Heart left ventricle (tissue), 16 donors: Measurements from ENCODE around the gene BPTF. TPM values are rescaled to one million over a fixed set of nuclear protein-coding genes. Genes with fewer than 3 reads are reported as not detected.
"Not testable (repeated sequence)": the region's sequence is repeated elsewhere in the genome, so short reads cannot be mapped to it uniquely, and the experiment has no call there.

Experiments
- ATAC-seq, 4 donors: fragments of 200-7000 bp; cut with Tn5 transposase; one replicate each; pipeline ENCODE4 v1.9.1; 2020 to 2022; ENCODE audit warnings: moderate library complexity in 4 of 4, mild to moderate bottlenecking in 3 of 4, moderate number of reproducible peaks in 1 of 4
- DNase-seq, 5 donors: peaks; one replicate each; pipeline ENCODE4 v3.0.0-alpha.2; 2020
- H3K27ac ChIP-seq, 12 donors: fragments of 200-600 bp; sonication (generic) in 4 of 12; one replicate each; pipeline versions ENCODE4 v1.5.0 to v1.8.0; 2016 to 2022; ENCODE audit warnings: mild to moderate bottlenecking in 2 of 12
- H3K27me3 ChIP-seq, 9 donors: fragments of 200-600 bp; sonication (generic) in 2 of 9; one replicate each; pipeline versions ENCODE4 v1.5.1 to v1.8.0; 2016 to 2022; ENCODE audit warnings: mild to moderate bottlenecking in 3 of 9
- H3K36me3 ChIP-seq, 9 donors: fragments of 200-600 bp; sonication (generic) in 2 of 9; one replicate each; pipeline versions ENCODE4 v1.5.0 to v1.8.0; 2018 to 2022; ENCODE audit warnings: mild to moderate bottlenecking in 2 of 9
- H3K4me1 ChIP-seq, 12 donors: fragments of 200-600 bp; sonication (generic) in 4 of 12; one replicate each; pipeline versions ENCODE4 v1.5.0 to v1.8.0; 2016 to 2022; ENCODE audit warnings: mild to moderate bottlenecking in 3 of 12
- H3K4me3 ChIP-seq, 12 donors: fragments of 200-600 bp; sonication (generic) in 4 of 12; one replicate each; pipeline versions ENCODE4 v1.5.0 to v1.8.0; 2017 to 2022; ENCODE audit warnings: mild to moderate bottlenecking in 9 of 12, moderate library complexity in 4 of 12
- H3K9me3 ChIP-seq, 12 donors: fragments of 200-600 bp; sonication (generic) in 4 of 12; one replicate each; pipeline versions ENCODE4 v1.5.0 to v1.8.0; 2016 to 2022; ENCODE audit warnings: mild to moderate bottlenecking in 1 of 12
- POLR2A ChIP-seq, 2 donors: fragments of 450-650 bp; IDR thresholded peaks; one replicate each; pipeline ENCODE4 v1.6.1; 2017; ENCODE audit warnings: antibody characterized with exemption in 2 of 2, mild to moderate bottlenecking in 2 of 2, moderate library complexity in 2 of 2
- WGBS, 4 donors: extraction: QIAGEN DNeasy Blood & Tissue Kit in 2 of 4; methylation state at CpG; one replicate each; pipeline versions ENCODE4 v1.1.5 to v1.1.7; 2013 to 2018; 5-methylcytosine and 5-hydroxymethylcytosine counted together
- intact Hi-C, 10 donors: fragments of 100-400 bp; cut with DNase I; formaldehyde crosslinking; loops; one replicate each; pipeline versions ENCODE4 v1.11.1 to v1.14.2; 2022
- polyA plus RNA-seq, 2 donors: library from polyadenylated mRNA; stranded (reverse); fragments of 200-250 nt; gene quantifications; one replicate each; pipeline ENCODE4 v1.2.3, GENCODE V29; 2013
- total RNA-seq, 9 donors: library from RNA; depleted of rRNA in 2 of 9; stranded (reverse); fragments of >200 nt in 2 of 9; fragmentation: NEBNext Ultra II Directional in 3 of 9; extraction: Animal tissue kit (Norgen Biotek cat#: 25700) in 3 of 9; gene quantifications; one replicate each; pipeline versions ENCODE4 v1.1.0 to v1.2.4, GENCODE V29; 2016 to 2023
- TF ChIP-seq, protein P1 (sequence below), 12 donors: fragments of 200-600 bp; sonication (generic) in 4 of 12; IDR thresholded peaks; one replicate each; pipeline versions ENCODE4 v1.5.0 to v1.8.0; 2018 to 2022; ENCODE audit warnings: antibody characterized with exemption in 12 of 12, mild to moderate bottlenecking in 5 of 12
- donor health status: ischemic (EF 13 %, LVEDD 7.1; RV severe dilation, severe dysfunction).
- donor health status: healthy with polysubstance abuse.
- donor health status: DM: no; HTN: yes; CAD: no.
- donor health status: DM: no; HTN: no; CAD: no.
- donor health status: ischemic (EF 25% LVEDD 6.9; RV normal size, moderate dysfunction).
- donor health status: ischemic (EF 25% LVEDD 5.7; RV mildly dilated, moderate dysfunction).
- donor health status: healthy.
- donor health status: DM: yes; HTN: yes; CAD: no.
- donor health status: ischemic (EF 35%, LVEDD 5.7; RV mildly dilated, moderate dysfunction).
- donor health status: nonischemic (EF 11% LVEDD 7.7; RV severe dilation, severe dysfunction).
- donor health status: DM: yes; HTN: yes; CAD: no.
- donor health status: PGD.
- donor health status: ischemic (EF 29% LVEDD 5.4; RV normal size, mild dysfunction).
- donor health status: nonischemic (EF 23%, LVEDD 6.1; RV moderate dilation, normal function).

BPTF gene
- total and polyA plus RNA-seq, 11 donors: 16.7 to 96.9 (median 65.5) TPM

- Histone ChIP-seq H3K4me1 (no peaks in the 10 kb centered on the region), H3K9me3 (no peaks in the 10 kb centered on the region), H3K36me3 (peaks cover 0 to 53% (median 41%) of the 10 kb centered on the region in 9 donors), H3K27ac (no peak overlapping the region), H3K27me3 (no peaks in the 10 kb centered on the region), H3K4me3 (no peak overlapping the region)
- ATAC-seq (no peak), DNase-seq (no peak)
- intact Hi-C loops: no loop called here
- 93 to 97% (median 93%) methylated on average over 2 of the region's 2 CpGs for WGBS, 4 donors
- no peak for TF ChIP-seq POLR2A (IDR thresholded peaks at IDR 0.05)
- TF ChIP-seq, protein P1, sequence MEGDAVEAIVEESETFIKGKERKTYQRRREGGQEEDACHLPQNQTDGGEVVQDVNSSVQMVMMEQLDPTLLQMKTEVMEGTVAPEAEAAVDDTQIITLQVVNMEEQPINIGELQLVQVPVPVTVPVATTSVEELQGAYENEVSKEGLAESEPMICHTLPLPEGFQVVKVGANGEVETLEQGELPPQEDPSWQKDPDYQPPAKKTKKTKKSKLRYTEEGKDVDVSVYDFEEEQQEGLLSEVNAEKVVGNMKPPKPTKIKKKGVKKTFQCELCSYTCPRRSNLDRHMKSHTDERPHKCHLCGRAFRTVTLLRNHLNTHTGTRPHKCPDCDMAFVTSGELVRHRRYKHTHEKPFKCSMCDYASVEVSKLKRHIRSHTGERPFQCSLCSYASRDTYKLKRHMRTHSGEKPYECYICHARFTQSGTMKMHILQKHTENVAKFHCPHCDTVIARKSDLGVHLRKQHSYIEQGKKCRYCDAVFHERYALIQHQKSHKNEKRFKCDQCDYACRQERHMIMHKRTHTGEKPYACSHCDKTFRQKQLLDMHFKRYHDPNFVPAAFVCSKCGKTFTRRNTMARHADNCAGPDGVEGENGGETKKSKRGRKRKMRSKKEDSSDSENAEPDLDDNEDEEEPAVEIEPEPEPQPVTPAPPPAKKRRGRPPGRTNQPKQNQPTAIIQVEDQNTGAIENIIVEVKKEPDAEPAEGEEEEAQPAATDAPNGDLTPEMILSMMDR (IDR thresholded peaks at IDR 0.05): no peak
These were observed 155.2 kb downstream of the BPTF start for GRCh38 chr17:67980456-67980855.

DNA sequence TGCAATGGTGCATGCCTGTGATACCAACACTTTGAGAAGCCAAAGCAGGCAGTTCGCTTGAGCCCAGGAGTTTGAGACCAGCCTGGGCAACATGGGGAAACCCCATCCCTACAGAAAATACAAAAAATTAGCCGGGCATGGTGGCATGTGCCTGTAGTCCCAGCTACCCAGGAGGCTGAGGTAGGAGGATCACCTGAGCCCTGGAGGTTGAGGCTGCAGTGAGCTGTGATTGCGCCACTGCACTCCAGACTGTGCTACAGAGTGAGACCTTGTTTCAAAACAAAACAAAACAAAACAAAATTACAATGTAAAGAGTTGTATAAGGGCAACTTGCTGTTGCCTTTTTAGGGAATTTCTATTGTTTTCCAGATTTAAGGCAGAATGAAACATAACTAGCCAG, 155.6 kb downstream of the BPTF start:
- WGBS, 4 donors: 64 to 67% (median 65%) methylated on average over 3 of the region's 3 CpGs
- H3K27ac ChIP-seq, ATAC-seq, intact Hi-C loops, H3K4me1 ChIP-seq, H3K9me3 ChIP-seq, H3K4me3 ChIP-seq, DNase-seq, H3K27me3 ChIP-seq: not testable (repeated sequence)
- peaks cover 0 to 50% (median 37%) of the 10 kb centered on the region in 9 donors for H3K36me3 ChIP-seq

DNA sequence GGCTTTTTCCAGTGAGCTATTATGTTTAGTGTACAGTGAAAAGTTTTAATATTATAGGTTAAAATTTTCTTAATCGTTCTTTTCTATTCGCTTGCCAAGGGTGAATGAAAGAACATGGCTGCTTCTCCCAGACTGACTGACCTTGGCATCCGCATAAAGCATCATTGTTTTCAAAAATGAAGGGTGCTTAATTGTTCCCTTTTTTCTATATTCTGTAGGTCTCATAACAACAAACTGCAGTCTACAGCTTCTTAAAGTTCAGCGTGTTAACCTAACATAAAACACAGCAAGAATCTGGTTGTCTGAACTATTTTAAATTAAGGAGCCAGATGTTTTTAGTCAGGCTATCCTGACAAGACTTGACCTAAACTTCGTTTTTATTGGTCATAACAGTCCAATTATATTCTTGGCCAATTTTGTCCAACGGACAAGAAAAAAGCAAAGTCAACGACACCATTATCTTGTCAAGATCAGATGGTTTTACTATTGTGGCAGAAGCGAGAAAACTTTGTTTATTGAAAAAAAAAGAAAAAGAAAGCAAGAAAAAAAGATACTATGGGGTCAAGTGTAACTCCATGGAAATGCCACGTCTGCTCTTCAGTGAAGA, 156.8 kb downstream of the BPTF start:
- ATAC-seq (no peak), DNase-seq (no peak)
- Histone ChIP-seq H3K27ac (peak overlapping the region in 2 of 12 donors; percentile 12 to 28), H3K36me3 (peaks cover 0 to 37% (median 26%) of the 10 kb centered on the region in 9 donors), H3K27me3 (no peaks in the 10 kb centered on the region), H3K9me3 (no peaks in the 10 kb centered on the region), H3K4me1 (no peaks in the 10 kb centered on the region), H3K4me3 (no peak overlapping the region)
- TF ChIP-seq, protein P1 (IDR thresholded peaks at IDR 0.05): no peak
- no peak for TF ChIP-seq POLR2A (IDR thresholded peaks at IDR 0.05)
- intact Hi-C loops: no loop called here
- WGBS, 4 donors: 70 to 77% (median 72%) methylated on average over 9 of the region's 9 CpGs

DNA sequence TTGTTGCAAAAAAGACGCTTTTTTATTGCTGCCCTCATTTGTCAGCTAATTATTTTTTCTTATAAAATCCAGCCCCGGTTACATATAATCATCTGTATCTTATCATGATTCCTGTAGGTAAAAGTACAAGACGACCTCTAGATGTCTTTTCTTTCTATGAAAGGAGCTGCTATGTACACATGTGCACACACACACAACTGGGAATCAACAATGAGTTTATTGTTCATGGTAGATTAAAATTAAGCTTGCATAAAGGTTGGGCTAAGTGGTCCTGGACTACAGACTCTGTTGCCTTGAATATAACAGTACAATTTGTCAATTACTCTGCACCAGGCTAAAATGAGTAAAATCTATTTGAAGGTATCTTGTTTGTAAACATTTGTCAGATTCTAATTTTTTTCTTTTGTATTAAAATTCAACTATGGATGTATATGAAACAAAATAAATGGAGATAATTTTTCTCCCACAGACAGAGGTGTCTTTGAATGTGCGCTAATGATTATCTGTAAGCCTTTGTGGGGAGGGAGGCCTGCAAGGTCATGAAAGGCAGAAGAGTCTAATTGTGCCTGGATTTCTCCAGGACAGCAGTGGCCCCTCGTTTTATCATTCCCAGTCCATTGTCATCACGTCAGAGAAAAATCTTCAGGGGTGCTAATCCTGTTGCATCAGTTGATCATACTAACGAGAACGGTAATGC, 157.5 kb downstream of the BPTF start:
- H3K27me3 ChIP-seq: no peaks in the 10 kb centered on the region
- no peak for ATAC-seq
- intact Hi-C loops: no loop called here
- 78 to 81% (median 79%) methylated on average over 8 of the region's 8 CpGs for WGBS, 4 donors
- H3K4me1 ChIP-seq: no peaks in the 10 kb centered on the region
- no peaks in the 10 kb centered on the region for H3K9me3 ChIP-seq
- peak overlapping the region in 1 of 12 donors; percentile 28 for H3K27ac ChIP-seq
- H3K4me3 ChIP-seq: no peak overlapping the region
- H3K36me3 ChIP-seq: peaks cover 0 to 35% (median 24%) of the 10 kb centered on the region in 9 donors
- TF ChIP-seq POLR2A (IDR thresholded peaks at IDR 0.05): no peak
- no peak for DNase-seq

DNA sequence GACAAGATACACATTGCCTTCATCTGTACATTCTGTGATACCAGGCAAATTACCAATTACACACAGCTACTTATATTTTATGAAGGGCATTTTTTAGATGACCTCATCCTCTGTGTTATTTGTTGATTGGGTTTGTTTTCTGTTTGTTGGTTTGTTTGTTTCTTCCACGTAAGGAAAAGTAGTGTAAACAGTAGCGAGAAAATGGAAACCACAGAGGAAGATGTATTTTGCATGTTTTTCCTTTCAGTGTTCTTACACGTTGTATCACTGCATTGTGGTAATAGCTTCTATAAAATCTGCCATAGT, 158.0 kb downstream of the BPTF start:
- Histone ChIP-seq H3K36me3 (peaks cover 0 to 34% (median 24%) of the 10 kb centered on the region in 9 donors), H3K4me3 (no peak overlapping the region), H3K4me1 (no peaks in the 10 kb centered on the region), H3K27me3 (no peaks in the 10 kb centered on the region), H3K9me3 (no peaks in the 10 kb centered on the region), H3K27ac (no peak overlapping the region)
- intact Hi-C loops: no loop called here
- WGBS, 4 donors: 86 to 93% (median 89%) methylated on average over 3 of the region's 3 CpGs
- DNase-seq (no peak), ATAC-seq (no peak)
- TF ChIP-seq, protein P1 (IDR thresholded peaks at IDR 0.05): no peak
- no peak for TF ChIP-seq POLR2A (IDR thresholded peaks at IDR 0.05)
